Hepatocyte (in vitro differentiated cells): ENCODE results near the gene CACNA2D1. TPM values are rescaled to one million over a fixed set of nuclear protein-coding genes. Genes with fewer than 3 reads are reported as not detected.

Experiments used
- DNase-seq: peaks from one replicate; pipeline ENCODE4 v3.0.0-alpha.2; 2016; ENCODE audit warnings: low spot score
- H2AFZ ChIP-seq: fragments of 200-600 bp; sonication (generic); 2 replicates; pipeline ENCODE4 v1.6.0; 2016; ENCODE audit warnings: antibody characterized with exemption, mild to moderate bottlenecking
- H3K27ac ChIP-seq: fragments of 200-600 bp; sonication (generic); 2 replicates; pipeline ENCODE4 v1.5.1; 2016; ENCODE audit warnings: mild to moderate bottlenecking
- H3K27me3 ChIP-seq: fragments of 200-600 bp; sonication (generic); 2 replicates; pipeline ENCODE4 v1.6.1; 2016
- H3K36me3 ChIP-seq: fragments of 200-600 bp; sonication (generic); replicated peaks from 2 replicates; pipeline ENCODE4 v1.5.1; 2016; ENCODE audit warnings: low read depth; ENCODE audit not compliant: insufficient read depth
- H3K4me1 ChIP-seq: fragments of 200-600 bp; sonication (generic); 2 replicates; pipeline ENCODE4 v1.5.1; 2016; ENCODE audit warnings: mild to moderate bottlenecking, moderate library complexity; ENCODE audit not compliant: insufficient read depth
- H3K4me2 ChIP-seq: fragments of 200-600 bp; sonication (generic); 2 replicates; pipeline ENCODE4 v1.6.0; 2016
- H3K4me3 ChIP-seq: fragments of 200-600 bp; sonication (generic); 2 replicates; pipeline ENCODE4 v1.5.1; 2016; ENCODE audit warnings: mild to moderate bottlenecking
- H3K79me2 ChIP-seq: fragments of 200-600 bp; sonication (generic); 2 replicates; pipeline ENCODE4 v1.6.0; 2017; ENCODE audit warnings: mild to moderate bottlenecking
- H3K9me2 ChIP-seq: fragments of 200-600 bp; sonication (generic); replicated peaks from 2 replicates; pipeline ENCODE4 v1.6.0; 2017; ENCODE audit warnings: mild to moderate bottlenecking; ENCODE audit not compliant: insufficient read depth
- H3K9me3 ChIP-seq: fragments of 200-600 bp; sonication (generic); 2 replicates; pipeline ENCODE4 v1.5.1; 2016; ENCODE audit warnings: low read depth, mild to moderate bottlenecking
- H4K20me1 ChIP-seq: fragments of 200-600 bp; sonication (generic); 2 replicates; pipeline ENCODE4 v1.6.0; 2016; ENCODE audit warnings: mild to moderate bottlenecking; ENCODE audit not compliant: insufficient read depth, poor library complexity, severe bottlenecking
- CTCF ChIP-seq: fragments of 200-600 bp; sonication (generic); IDR thresholded peaks from 2 replicates; pipeline ENCODE4 v1.5.1; 2016; ENCODE audit warnings: antibody characterized with exemption, mild to moderate bottlenecking; ENCODE audit not compliant: poor library complexity
- EZH2 ChIP-seq: fragments of 200-600 bp; sonication (generic); IDR thresholded peaks from 2 replicates; pipeline ENCODE4 v1.6.1; 2016; ENCODE audit warnings: antibody characterized with exemption, mild to moderate bottlenecking, borderline replicate concordance
- EZH2phosphoT487 ChIP-seq: fragments of 200-600 bp; sonication (generic); IDR thresholded peaks from one replicate; pipeline ENCODE4 v1.6.1; 2018; ENCODE audit warnings: antibody characterized with exemption, mild to moderate bottlenecking, low read depth, moderate library complexity; ENCODE audit not compliant: unreplicated experiment, severe bottlenecking
- WGBS: methylation state at CpG from one replicate; pipeline ENCODE4 v1.1.6; 2016; ENCODE audit warnings: low lambda C conversion rate; ENCODE audit errors: missing lambda C conversion rate; 5-methylcytosine and 5-hydroxymethylcytosine counted together
- polyA plus RNA-seq: library from polyadenylated mRNA; unstranded; fragments of >200 nt; fragmentation: Nextera tagmentation; extraction: Ambion mirVana; gene quantifications from 2 replicates; pipeline ENCODE4 v1.2.1, GENCODE V29; 2016
- total RNA-seq: library from RNA; depleted of rRNA; stranded (reverse); fragments of >200 nt; gene quantifications from 2 replicates; pipeline ENCODE4 v1.2.3, GENCODE V29; 2014

CACNA2D1 gene
- total and polyA plus RNA-seq, 2 experiments from 2014 or later = 3.1 to 18.9 TPM

- Histone ChIP-seq H3K9me3 (no peaks in the 10 kb centered on the region), H3K27me3 (no peaks in the 10 kb centered on the region), H3K4me1 (no peaks in the 10 kb centered on the region), H3K36me3 (no peaks in the 10 kb centered on the region), H2AFZ (no peak overlapping the region), H3K4me2 (no peak overlapping the region), H3K4me3 (no peak overlapping the region), H3K9me2 (no peaks in the 10 kb centered on the region), H4K20me1 (no peaks in the 10 kb centered on the region), H3K27ac (no peak overlapping the region), H3K79me2 (no peaks in the 10 kb centered on the region)
- 87% methylated on average over 3 of the region's 3 CpGs for WGBS
- no peak for DNase-seq
- no peak for TF ChIP-seq EZH2phosphoT487
- TF ChIP-seq EZH2 = no peak
Measured at GRCh38 chr7:82230811-82231581, 212.6 kb downstream of the CACNA2D1 start.

- Histone ChIP-seq H3K27ac (no peak overlapping the region), H3K9me3 (no peaks in the 10 kb centered on the region), H3K27me3 (no peaks in the 10 kb centered on the region), H3K4me1 (no peaks in the 10 kb centered on the region), H3K9me2 (no peaks in the 10 kb centered on the region), H3K36me3 (no peaks in the 10 kb centered on the region), H4K20me1 (no peaks in the 10 kb centered on the region), H3K79me2 (no peaks in the 10 kb centered on the region), H2AFZ (no peak overlapping the region), H3K4me2 (no peak overlapping the region), H3K4me3 (no peak overlapping the region)
- 90% methylated on average over 2 of the region's 2 CpGs for WGBS
- TF ChIP-seq EZH2 (no peak), CTCF (no peak), EZH2phosphoT487 (no peak)
- no peak for DNase-seq
Measured at GRCh38 chr7:82229164-82229563, 214.4 kb downstream of the CACNA2D1 start.

GRCh38 chr7:82226191-82226590 is 217.4 kb downstream of the CACNA2D1 start:
- Histone ChIP-seq H3K27me3 (no peaks in the 10 kb centered on the region), H3K4me3 (no peak overlapping the region), H3K36me3 (no peaks in the 10 kb centered on the region), H3K9me3 (no peaks in the 10 kb centered on the region), H3K27ac (no peak overlapping the region), H3K4me1 (no peaks in the 10 kb centered on the region), H3K4me2 (no peak overlapping the region), H3K9me2 (no peaks in the 10 kb centered on the region), H2AFZ (no peak overlapping the region), H4K20me1 (no peaks in the 10 kb centered on the region), H3K79me2 (no peaks in the 10 kb centered on the region)
- TF ChIP-seq CTCF (no peak), EZH2 (no peak), EZH2phosphoT487 (no peak)
- no peak for DNase-seq
- 96% methylated on average over 3 of the region's 3 CpGs for WGBS

- H3K36me3 ChIP-seq = no peaks in the 10 kb centered on the region
- no peaks in the 10 kb centered on the region for H3K9me3 ChIP-seq
- no peak for TF ChIP-seq EZH2
- no peak for TF ChIP-seq CTCF
- TF ChIP-seq EZH2phosphoT487 = no peak
- H3K4me2 ChIP-seq = no peak overlapping the region
- no peaks in the 10 kb centered on the region for H3K4me1 ChIP-seq
- H3K27me3 ChIP-seq = no peaks in the 10 kb centered on the region
- no peak overlapping the region for H2AFZ ChIP-seq
- H3K9me2 ChIP-seq = no peaks in the 10 kb centered on the region
- H4K20me1 ChIP-seq = no peaks in the 10 kb centered on the region
- 93% methylated on average over 6 of the region's 6 CpGs for WGBS
- no peak overlapping the region for H3K27ac ChIP-seq
- no peaks in the 10 kb centered on the region for H3K79me2 ChIP-seq
- no peak overlapping the region for H3K4me3 ChIP-seq
- no peak for DNase-seq
Measured at GRCh38 chr7:82224529-82224928, 219.0 kb downstream of the CACNA2D1 start.
